Tibial nerve (tissue), 4 donors: ENCODE data around the gene AOPEP.

Experiments used
- EP300 ChIP-seq, 2 donors: sonication (generic); formaldehyde crosslinking; IDR thresholded peaks; one replicate each; pipeline ENCODE4 v1.6.1; 2017; ENCODE audit warnings: antibody characterized with exemption in 2 of 2, mild to moderate bottlenecking in 1 of 2
- POLR2A ChIP-seq, 2 donors: fragments of 450-650 bp; IDR thresholded peaks; one replicate each; pipeline ENCODE4 v1.6.1; 2017; ENCODE audit warnings: antibody characterized with exemption in 2 of 2, mild to moderate bottlenecking in 2 of 2, moderate library complexity in 2 of 2
- TF ChIP-seq, protein P1 (sequence below), 5 experiments: fragments of 200-600 bp in 3 of 5; fragments of 450-650 bp in 2 of 5; sonication (generic) in 3 of 5; IDR thresholded peaks; one replicate each; pipeline ENCODE4 v1.5.1; 2016 to 2019; ENCODE audit warnings: antibody characterized with exemption in 5 of 5, mild to moderate bottlenecking in 3 of 5, moderate library complexity in 2 of 5

DNA sequence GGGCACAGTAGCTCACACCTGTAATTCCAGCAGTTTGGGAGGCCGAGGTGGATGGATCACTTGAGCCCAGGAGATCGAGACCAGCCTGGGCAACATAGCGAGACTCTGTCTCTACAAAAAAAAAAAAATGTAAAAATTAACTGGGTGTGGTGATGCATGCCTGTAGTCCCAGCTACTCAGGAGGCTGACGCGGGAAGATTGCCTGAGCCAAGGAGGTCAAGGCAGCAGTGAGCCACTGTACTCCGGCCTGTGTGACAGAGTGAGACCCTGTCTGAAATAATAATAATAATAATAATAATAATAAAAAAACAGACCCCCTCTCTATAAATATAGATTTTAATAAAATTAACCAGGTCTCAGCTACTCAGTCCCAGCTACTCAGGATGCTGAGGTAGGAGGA lies 179.7 kb downstream of the AOPEP start:
- TF ChIP-seq POLR2A (IDR thresholded peaks at IDR 0.05) (no peak), EP300 (IDR thresholded peaks at IDR 0.05) (no peak)
- TF ChIP-seq, protein P1, sequence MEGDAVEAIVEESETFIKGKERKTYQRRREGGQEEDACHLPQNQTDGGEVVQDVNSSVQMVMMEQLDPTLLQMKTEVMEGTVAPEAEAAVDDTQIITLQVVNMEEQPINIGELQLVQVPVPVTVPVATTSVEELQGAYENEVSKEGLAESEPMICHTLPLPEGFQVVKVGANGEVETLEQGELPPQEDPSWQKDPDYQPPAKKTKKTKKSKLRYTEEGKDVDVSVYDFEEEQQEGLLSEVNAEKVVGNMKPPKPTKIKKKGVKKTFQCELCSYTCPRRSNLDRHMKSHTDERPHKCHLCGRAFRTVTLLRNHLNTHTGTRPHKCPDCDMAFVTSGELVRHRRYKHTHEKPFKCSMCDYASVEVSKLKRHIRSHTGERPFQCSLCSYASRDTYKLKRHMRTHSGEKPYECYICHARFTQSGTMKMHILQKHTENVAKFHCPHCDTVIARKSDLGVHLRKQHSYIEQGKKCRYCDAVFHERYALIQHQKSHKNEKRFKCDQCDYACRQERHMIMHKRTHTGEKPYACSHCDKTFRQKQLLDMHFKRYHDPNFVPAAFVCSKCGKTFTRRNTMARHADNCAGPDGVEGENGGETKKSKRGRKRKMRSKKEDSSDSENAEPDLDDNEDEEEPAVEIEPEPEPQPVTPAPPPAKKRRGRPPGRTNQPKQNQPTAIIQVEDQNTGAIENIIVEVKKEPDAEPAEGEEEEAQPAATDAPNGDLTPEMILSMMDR (IDR thresholded peaks at IDR 0.05), result no peak
